GM23248 (cell line): Measurements from ENCODE around the gene TLNRD1. TPM values are rescaled to one million over a fixed set of nuclear protein-coding genes. Genes with fewer than 3 reads are reported as not detected.

Experiments used
- DNase-seq: peaks from one replicate; pipeline ENCODE4 v3.0.0-alpha.2; 2015
- H2AFZ ChIP-seq: fragments of 200-600 bp; sonication (generic); 2 replicates; pipeline ENCODE4 v1.6.1; 2016; ENCODE audit warnings: antibody characterized with exemption
- H3F3A ChIP-seq: fragments of 200-600 bp; sonication (generic); 2 replicates; pipeline ENCODE4 v1.6.1; 2016; ENCODE audit warnings: mild to moderate bottlenecking, antibody characterized with exemption, mixed run types; ENCODE audit not compliant: insufficient read depth
- H3K27ac ChIP-seq: fragments of 200-600 bp; sonication (generic); 2 replicates; pipeline ENCODE4 v1.5.1; 2016; ENCODE audit warnings: mild to moderate bottlenecking
- H3K27me3 ChIP-seq: fragments of 200-600 bp; sonication (generic); replicated peaks from 2 replicates; pipeline ENCODE4 v1.6.1; 2016; ENCODE audit warnings: mild to moderate bottlenecking; ENCODE audit not compliant: insufficient read depth
- H3K36me3 ChIP-seq: fragments of 200-600 bp; sonication (generic); 2 replicates; pipeline ENCODE4 v1.6.1; 2016; ENCODE audit warnings: low read depth, mild to moderate bottlenecking
- H3K4me1 ChIP-seq: fragments of 200-600 bp; sonication (generic); 2 replicates; pipeline ENCODE4 v1.6.1; 2016; ENCODE audit warnings: mild to moderate bottlenecking; ENCODE audit not compliant: insufficient read depth
- H3K4me2 ChIP-seq: fragments of 200-600 bp; sonication (generic); one replicate; pipeline ENCODE4 v1.6.1; 2016; ENCODE audit warnings: mild to moderate bottlenecking; ENCODE audit not compliant: unreplicated experiment
- H3K4me3 ChIP-seq: fragments of 200-600 bp; sonication (generic); 2 replicates; pipeline ENCODE4 v1.5.1; 2016; ENCODE audit warnings: mild to moderate bottlenecking
- H3K79me2 ChIP-seq: fragments of 200-600 bp; sonication (generic); 2 replicates; pipeline ENCODE4 v1.6.1; 2016; ENCODE audit warnings: mild to moderate bottlenecking; ENCODE audit not compliant: insufficient read depth
- H3K9ac ChIP-seq: fragments of 200-600 bp; sonication (generic); 2 replicates; pipeline ENCODE4 v1.6.1; 2016; ENCODE audit warnings: mild to moderate bottlenecking
- H3K9me2 ChIP-seq: fragments of 200-600 bp; sonication (generic); 2 replicates; pipeline ENCODE4 v1.6.1; 2016; ENCODE audit warnings: mixed run types, mild to moderate bottlenecking, moderate library complexity; ENCODE audit not compliant: insufficient read depth
- H3K9me3 ChIP-seq: fragments of 200-600 bp; sonication (generic); one replicate; pipeline ENCODE4 v1.6.1; 2017; ENCODE audit warnings: low read depth
- H4K20me1 ChIP-seq: fragments of 200-600 bp; sonication (generic); 2 replicates; pipeline ENCODE4 v1.6.0; 2016; ENCODE audit not compliant: insufficient read depth
- EZH2 ChIP-seq: fragments of 200-600 bp; sonication (generic); IDR thresholded peaks from 2 replicates; pipeline ENCODE4 v1.6.1; 2018; ENCODE audit warnings: antibody characterized with exemption, mild to moderate bottlenecking; ENCODE audit not compliant: insufficient read depth, poor library complexity, severe bottlenecking
- EZH2phosphoT487 ChIP-seq: fragments of 200-600 bp; sonication (generic); IDR thresholded peaks from 2 replicates; pipeline ENCODE4 v1.6.1; 2018; ENCODE audit warnings: antibody characterized with exemption, moderate library complexity, mild to moderate bottlenecking, low read depth; ENCODE audit not compliant: insufficient read depth
- WGBS, 2 experiments: methylation state at CpG; one replicate each; pipeline ENCODE4 v1.1.6; 2015 to 2017; ENCODE audit warnings: low lambda C conversion rate in 2 of 2, low coverage in 1 of 2; ENCODE audit errors: missing lambda C conversion rate in 2 of 2; 5-methylcytosine and 5-hydroxymethylcytosine counted together
- in situ Hi-C: fragments of 300-500 bp; cut with MboI; formaldehyde crosslinking; loops from 2 replicates; pipeline ENCODE4 v1.15.0; 2020
- polyA plus RNA-seq: library from polyadenylated mRNA; unstranded; fragments of >200 nt; fragmentation: Nextera tagmentation; extraction: Ambion mirVana; gene quantifications from 2 replicates; pipeline ENCODE4 v1.2.1, GENCODE V29; 2016
- total RNA-seq: library from RNA; depleted of rRNA; stranded (reverse); fragments of >200 nt; shearing (Covaris generic); gene quantifications from 2 replicates; pipeline ENCODE4 v1.2.3, GENCODE V29; 2014

TLNRD1 gene
- total and polyA plus RNA-seq, 2 experiments from 2014 or later: 2.9 to 11.5 TPM

- H3K9ac ChIP-seq: no peak overlapping the region
- no peaks in the 10 kb centered on the region for H3K79me2 ChIP-seq
- H3K4me3 ChIP-seq: no peak overlapping the region
- H3K27me3 ChIP-seq: no peaks in the 10 kb centered on the region
- H3K27ac ChIP-seq: no peak overlapping the region
- H4K20me1 ChIP-seq: no peaks in the 10 kb centered on the region
- DNase-seq: no peak
- H3K4me1 ChIP-seq: no peaks in the 10 kb centered on the region
- H3K9me3 ChIP-seq: no peaks in the 10 kb centered on the region
- in situ Hi-C loops: no loop called here
- H3K36me3 ChIP-seq: no peaks in the 10 kb centered on the region
- WGBS, 2 experiments: 94% methylated on average over 2 of the region's 2 CpGs
- no peak overlapping the region for H2AFZ ChIP-seq
- TF ChIP-seq EZH2 (no peak), EZH2phosphoT487 (no peak)
- H3F3A ChIP-seq: no peaks in the 10 kb centered on the region
- H3K9me2 ChIP-seq: no peaks in the 10 kb centered on the region
- H3K4me2 ChIP-seq: no peak overlapping the region
These were observed 45.6 kb downstream of the TLNRD1 start for GRCh38 chr15:81046290-81046689.

DNA sequence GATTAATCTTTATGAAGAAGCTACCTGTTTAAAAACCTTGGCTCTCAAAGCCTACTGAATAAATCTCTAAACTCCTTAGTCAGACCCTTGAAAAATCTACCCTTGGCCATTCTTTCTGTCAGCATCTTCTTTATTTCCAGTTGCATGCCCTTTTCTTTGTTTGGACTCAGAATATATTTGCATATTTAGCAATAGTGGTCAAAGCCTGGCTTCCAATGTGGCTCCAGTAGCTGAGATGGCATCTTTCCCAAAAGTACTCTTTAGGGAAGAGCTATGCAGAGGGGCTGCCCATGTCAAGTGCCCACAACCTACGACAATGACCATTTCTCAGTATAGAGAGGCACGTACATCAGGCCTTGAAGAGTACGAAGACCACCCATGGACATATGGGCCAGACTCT lies 47.2 kb downstream of the TLNRD1 start:
- Histone ChIP-seq H3K4me2 (no peak overlapping the region), H3K4me1 (no peaks in the 10 kb centered on the region), H3F3A (no peaks in the 10 kb centered on the region), H3K9me3 (no peaks in the 10 kb centered on the region), H3K9me2 (no peaks in the 10 kb centered on the region), H3K4me3 (no peak overlapping the region), H2AFZ (no peak overlapping the region), H3K36me3 (no peaks in the 10 kb centered on the region), H4K20me1 (no peaks in the 10 kb centered on the region), H3K9ac (no peak overlapping the region), H3K27ac (no peak overlapping the region), H3K79me2 (no peaks in the 10 kb centered on the region), H3K27me3 (no peaks in the 10 kb centered on the region)
- in situ Hi-C loops: no loop called here
- DNase-seq: no peak
- WGBS, 2 experiments: 74 to 89% methylated on average over 3 of the region's 3 CpGs
- no peak for TF ChIP-seq EZH2
- no peak for TF ChIP-seq EZH2phosphoT487

DNA sequence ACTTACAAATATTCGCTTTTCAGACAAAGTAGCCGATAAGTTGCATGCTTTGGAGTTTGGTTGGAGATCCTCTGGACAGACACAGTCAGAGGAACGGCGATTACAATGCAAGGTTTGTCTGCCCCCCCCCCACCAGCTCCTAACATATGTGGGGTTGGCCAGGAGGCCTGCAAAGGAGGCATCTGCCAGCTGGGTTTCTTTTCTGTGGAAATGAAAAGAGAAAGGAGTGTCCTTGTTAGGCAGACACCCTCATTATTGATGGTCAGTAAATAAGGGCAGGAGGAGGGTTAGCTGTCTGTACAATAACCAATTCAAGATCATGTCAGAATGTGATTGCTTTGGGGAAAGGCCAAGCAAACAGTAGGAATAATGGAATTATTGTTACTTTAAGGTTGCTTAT lies 49.1 kb downstream of the TLNRD1 start:
- H3K4me2 ChIP-seq: no peak overlapping the region
- H3F3A ChIP-seq: no peaks in the 10 kb centered on the region
- H3K79me2 ChIP-seq: no peaks in the 10 kb centered on the region
- in situ Hi-C loops: no loop called here
- H4K20me1 ChIP-seq: no peaks in the 10 kb centered on the region
- DNase-seq: no peak
- H2AFZ ChIP-seq: no peak overlapping the region
- no peak overlapping the region for H3K4me3 ChIP-seq
- H3K9ac ChIP-seq: no peak overlapping the region
- H3K36me3 ChIP-seq: no peaks in the 10 kb centered on the region
- WGBS, 2 experiments: 86 to 90% methylated on average over 4 of the region's 4 CpGs
- no peaks in the 10 kb centered on the region for H3K27me3 ChIP-seq
- no peaks in the 10 kb centered on the region for H3K9me3 ChIP-seq
- H3K9me2 ChIP-seq: no peaks in the 10 kb centered on the region
- peaks cover 8% of the 10 kb centered on the region for H3K4me1 ChIP-seq
- TF ChIP-seq EZH2phosphoT487 (no peak), EZH2 (no peak)
- H3K27ac ChIP-seq: no peak overlapping the region

DNA sequence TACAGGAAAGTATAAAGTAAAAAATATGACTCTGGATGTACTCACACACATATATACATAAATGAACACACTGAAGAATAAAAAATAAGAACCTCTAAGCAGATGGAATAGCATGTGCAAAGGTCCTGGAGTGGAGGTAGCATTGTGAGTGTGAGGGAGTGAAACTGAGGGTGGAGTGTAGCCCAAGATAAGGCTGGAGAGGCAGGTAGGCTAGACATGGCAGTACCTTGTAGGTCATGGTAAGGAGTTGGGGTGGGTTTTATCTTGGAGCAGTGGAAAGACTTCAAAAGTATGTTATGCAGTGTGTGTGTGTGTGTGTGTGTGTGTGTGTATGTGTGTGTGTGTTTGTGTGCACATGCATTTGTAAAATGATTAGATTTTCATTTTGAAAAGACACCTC lies 49.5 kb downstream of the TLNRD1 start:
- H3K9ac ChIP-seq: no peak overlapping the region
- H3K27me3 ChIP-seq: no peaks in the 10 kb centered on the region
- peaks cover 8% of the 10 kb centered on the region for H3K4me1 ChIP-seq
- no peak for DNase-seq
- TF ChIP-seq EZH2phosphoT487: no peak
- TF ChIP-seq EZH2: no peak
- H3K36me3 ChIP-seq: no peaks in the 10 kb centered on the region
- H3F3A ChIP-seq: no peaks in the 10 kb centered on the region
- in situ Hi-C loops: no loop called here
- H3K9me2 ChIP-seq: no peaks in the 10 kb centered on the region
- H3K79me2 ChIP-seq: no peaks in the 10 kb centered on the region
- H3K4me2 ChIP-seq: no peak overlapping the region
- no peaks in the 10 kb centered on the region for H4K20me1 ChIP-seq
- no peak overlapping the region for H3K4me3 ChIP-seq
- H2AFZ ChIP-seq: no peak overlapping the region
- H3K9me3 ChIP-seq: no peaks in the 10 kb centered on the region
- no peak overlapping the region for H3K27ac ChIP-seq

DNA sequence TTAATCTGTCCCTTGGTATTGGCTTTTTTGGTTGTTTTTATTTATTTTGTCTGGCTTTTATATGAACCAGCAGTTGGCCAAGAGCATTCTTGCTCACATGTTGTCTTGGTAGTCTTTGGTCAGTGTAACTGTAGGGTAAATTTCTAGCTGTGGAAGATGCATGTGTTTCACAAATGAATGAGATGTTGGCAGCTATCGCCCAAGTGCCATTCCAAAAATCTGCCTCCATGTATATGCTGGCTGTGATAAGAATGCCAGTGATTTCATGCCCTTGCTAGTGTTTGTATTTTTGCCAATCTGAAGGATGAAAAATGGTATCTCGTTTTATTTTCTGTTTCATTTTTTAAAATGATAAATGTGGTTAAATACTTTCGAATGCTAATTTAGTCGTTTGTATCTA lies 50.1 kb downstream of the TLNRD1 start:
- WGBS, 2 experiments: 56 to 61% methylated on average over 4 of the region's 4 CpGs

More for the DNA sequence above, 50.1 kb downstream of the TLNRD1 start:
- Histone ChIP-seq H3K79me2 (no peaks in the 10 kb centered on the region), H3K36me3 (no peaks in the 10 kb centered on the region), H2AFZ (no peak overlapping the region), H3K27ac (no peak overlapping the region), H3K27me3 (no peaks in the 10 kb centered on the region), H3K9ac (no peak overlapping the region), H3K4me3 (no peak overlapping the region), H3K4me2 (no peak overlapping the region), H3K4me1 (peaks cover 8% of the 10 kb centered on the region), H4K20me1 (no peaks in the 10 kb centered on the region), H3K9me2 (no peaks in the 10 kb centered on the region), H3K9me3 (no peaks in the 10 kb centered on the region), H3F3A (no peaks in the 10 kb centered on the region)
- DNase-seq: no peak
- in situ Hi-C loops: no loop called here
- TF ChIP-seq EZH2 (no peak), EZH2phosphoT487 (no peak)
